Endothelial cell of umbilical vein (primary cell): ENCODE measurements around the gene ATG5. TPM values are rescaled to one million over a fixed set of nuclear protein-coding genes. Genes with fewer than 3 reads are reported as not detected.

ENCODE experiments used
- BruUV-seq: library from RNA; stranded (reverse); fragments of 400-500 nt; replicated peaks from 2 replicates; lab custom pipeline; 2021; lab: Mats Ljungman, UMichigan
- CTCF ChIA-PET: fragments of 300-600, 350-600 bp; sonication (Branson Sonifier 250); formaldehyde crosslinking; loops from one replicate; lab custom pipeline; 2021; ENCODE audit warnings: antibody characterized with exemption, inconsistent platforms; lab: Charles Lee
- POLR2A ChIA-PET: fragments of 300-600, 350-600 bp; sonication (Branson Sonifier 250); formaldehyde crosslinking; loops from one replicate; lab custom pipeline; 2021; ENCODE audit warnings: antibody characterized with exemption, inconsistent platforms; lab: Charles Lee
- DNase-seq: peaks from one replicate; pipeline ENCODE4 v3.0.0-alpha.2; 2011; ENCODE audit warnings: low read depth, low spot score
- FAIRE-seq: peaks from 2 replicates; lab custom pipeline; 2011; peaks lifted over from hg19 to GRCh38; lab: Jason Lieb, UNC
- H2AFZ ChIP-seq: 2 replicates; pipeline ENCODE4 v1.6.0; 2012; ENCODE audit warnings: low read depth, low read length, control low read depth, inconsistent platforms
- H3K27ac ChIP-seq: 2 replicates; pipeline ENCODE4 v1.5.1; 2011; ENCODE audit warnings: low read depth, mild to moderate bottlenecking, control low read depth, low read length, moderate library complexity; ENCODE audit not compliant: insufficient read depth
- H3K27me3 ChIP-seq, 2 experiments: 2 replicates each; pipeline versions ENCODE4 v1.6.0 to v1.6.1; 2011; ENCODE audit warnings: low read length in 2 of 2, mixed read lengths in 1 of 2; ENCODE audit not compliant: control insufficient read depth in 2 of 2, insufficient read depth in 2 of 2
- H3K36me3 ChIP-seq, 2 experiments: 2 replicates in 1 of 2; 3 replicates in 1 of 2; pipeline ENCODE4 v1.5.1; 2011; ENCODE audit warnings: low read length in 2 of 2, mild to moderate bottlenecking in 1 of 2, moderate library complexity in 1 of 2; ENCODE audit not compliant: control insufficient read depth in 2 of 2, insufficient read depth in 2 of 2; ENCODE audit errors: extremely low read depth in 1 of 2
- H3K4me1 ChIP-seq: 3 replicates; pipeline ENCODE4 v1.5.1; 2011; ENCODE audit warnings: mild to moderate bottlenecking, low read length; ENCODE audit not compliant: control insufficient read depth, insufficient read depth; ENCODE audit errors: extremely low read depth
- H3K4me2 ChIP-seq: 2 replicates; pipeline ENCODE4 v1.6.1; 2011; ENCODE audit warnings: low read length, control low read depth, mixed read lengths; ENCODE audit not compliant: insufficient read depth
- H3K4me3 ChIP-seq, 3 experiments: fragments of 200-600 bp in 1 of 3; sonication (generic), shearing (Covaris generic) in 1 of 3; replicated peaks in 1 of 3; 2 replicates each; pipeline ENCODE4 v1.5.1; 2011 to 2016; ENCODE audit warnings: control low read depth in 3 of 3, low read length in 3 of 3, mild to moderate bottlenecking in 2 of 3, inconsistent platforms in 1 of 3, low read depth in 1 of 3, moderate library complexity in 1 of 3; ENCODE audit not compliant: insufficient read depth in 1 of 3
- H3K79me2 ChIP-seq: 2 replicates; pipeline ENCODE4 v1.6.0; 2012; ENCODE audit warnings: low read length, inconsistent platforms; ENCODE audit not compliant: control insufficient read depth, insufficient read depth
- H3K9ac ChIP-seq: replicated peaks from 2 replicates; pipeline ENCODE3; 2011; ENCODE audit warnings: low read length, control low read depth; ENCODE audit not compliant: insufficient read depth; ENCODE audit errors: extremely low read depth
- H3K9me1 ChIP-seq: replicated peaks from 3 replicates; pipeline ENCODE4 v1.6.0; 2011; ENCODE audit warnings: mild to moderate bottlenecking, low read length; ENCODE audit not compliant: control insufficient read depth, insufficient read depth; ENCODE audit errors: extremely low read depth
- H3K9me3 ChIP-seq: replicated peaks from 2 replicates; pipeline ENCODE4 v1.5.1; 2012; ENCODE audit warnings: low read length, inconsistent platforms; ENCODE audit not compliant: control insufficient read depth, insufficient read depth
- H4K20me1 ChIP-seq: replicated peaks from 2 replicates; pipeline ENCODE3; 2011; ENCODE audit warnings: mild to moderate bottlenecking, low read length; ENCODE audit not compliant: control insufficient read depth, insufficient read depth; ENCODE audit errors: extremely low read depth
- CTCF ChIP-seq, 2 donors: IDR thresholded peaks; 1 replicate in 1 of 2; 2 replicates in 1 of 2; pipeline ENCODE4 v1.5.1; 2011; ENCODE audit warnings: low read length in 2 of 2, mild to moderate bottlenecking in 2 of 2, moderate library complexity in 2 of 2, control low read depth in 1 of 2, inconsistent platforms in 1 of 2, low read depth in 1 of 2; ENCODE audit not compliant: insufficient read depth in 1 of 2; ENCODE audit errors: extremely low read depth in 1 of 2
- EZH2 ChIP-seq: IDR thresholded peaks from 2 replicates; pipeline ENCODE4 v1.6.1; 2012; ENCODE audit warnings: borderline replicate concordance, low read depth, mild to moderate bottlenecking, moderate library complexity, low read length, inconsistent platforms; ENCODE audit not compliant: severe bottlenecking
- FOS ChIP-seq: IDR thresholded peaks from 2 replicates; pipeline ENCODE4 v1.6.1; 2011; ENCODE audit warnings: mild to moderate bottlenecking, low read length, moderate library complexity, borderline replicate concordance; ENCODE audit not compliant: insufficient read depth
- GATA2 ChIP-seq: IDR thresholded peaks from 2 replicates; pipeline ENCODE4 v1.7.0; 2011; ENCODE audit warnings: low read depth, mild to moderate bottlenecking, moderate library complexity, mixed read lengths, low read length; ENCODE audit not compliant: insufficient read length, insufficient read depth
- JUN ChIP-seq: IDR thresholded peaks from 2 replicates; pipeline ENCODE4 v1.6.1; 2011; ENCODE audit warnings: borderline replicate concordance, low read depth; ENCODE audit not compliant: insufficient read length, insufficient read depth
- MAX ChIP-seq: IDR thresholded peaks from 2 replicates; pipeline ENCODE4 v1.6.1; 2011; ENCODE audit not compliant: insufficient read depth, insufficient read length
- MYC ChIP-seq: IDR thresholded peaks from one replicate; pipeline ENCODE4 v1.6.1; 2011; ENCODE audit warnings: mild to moderate bottlenecking, low read depth, low read length
- POLR2A ChIP-seq: IDR thresholded peaks from 2 replicates; pipeline ENCODE4 v1.6.1; 2012; ENCODE audit warnings: low read depth, mild to moderate bottlenecking, control low read depth, low read length
- POLR2AphosphoS5 ChIP-seq: IDR thresholded peaks from 2 replicates; pipeline ENCODE4 v1.6.1; 2012; ENCODE audit warnings: low read depth, mild to moderate bottlenecking, control low read depth, low read length, moderate library complexity; ENCODE audit not compliant: insufficient read depth
- dilution Hi-C: fragments of 300-500 bp; cut with MboI; formaldehyde crosslinking; loops from one replicate; pipeline ENCODE4 v1.15.0; 2019; ENCODE audit warnings: low sequenced_read_pairs; ENCODE audit not compliant: extremely low pct_ligation_motif_present
- intact Hi-C: fragments of 100-400 bp; cut with micrococcal nuclease; formaldehyde crosslinking; loops from one replicate; pipeline ENCODE4 v1.10.0; 2022
- polyA plus RNA-seq, 4 experiments: library from polyadenylated mRNA; depleted of rRNA in 3 of 4; stranded (reverse) in 3 of 4; unstranded in 1 of 4; fragments of >200 nt; gene quantifications; 2 replicates each; pipeline versions ENCODE4 v1.2.1 to v1.2.3, GENCODE V29; 2011 to 2012; ENCODE audit warnings: missing spikeins in 1 of 4
- total RNA-seq: library from RNA; stranded (reverse); gene quantifications from 2 replicates; pipeline ENCODE4 v1.2.3, GENCODE V29; 2021

The ATG5 gene
- total and polyA plus RNA-seq, 2 donors (not counting 3 experiments of a cell fraction or from before 2014, with no cell fraction given), result 14.1 to 32.8 TPM

GRCh38 chr6:106281088-106281487 lies 44.5 kb downstream of the ATG5 start:
- Histone ChIP-seq H3K27me3 (no peaks in the 10 kb centered on the region), H3K79me2 (peaks cover 20% of the 10 kb centered on the region), H3K4me1 (no peaks in the 10 kb centered on the region), H3K4me2 (no peak overlapping the region), H3K9ac (no peak overlapping the region), H4K20me1 (no peaks in the 10 kb centered on the region), H3K27ac (no peak overlapping the region), H3K4me3 (no peak overlapping the region), H2AFZ (no peak overlapping the region), H3K9me1 (peaks cover 2% of the 10 kb centered on the region), H3K36me3 (peaks cover 0 to 3% of the 10 kb centered on the region in 2 experiments), H3K9me3 (no peaks in the 10 kb centered on the region)
- FAIRE-seq (no peak), DNase-seq (no peak)
- no TSS peak for BruUV-seq
- CTCF ChIA-PET, result interaction anchor here (0.9 to 2.7 kb wide), 6 partner anchors 8 to 58 kb away, joined by 3 to 11 read pairs (median 5); no protein-coding TSS in a partner anchor
- no peak for TF ChIP-seq FOS
- intact Hi-C loops (no loop called here), dilution Hi-C loops (no loop called here)
- POLR2A ChIA-PET, result no interaction called here

DNA sequence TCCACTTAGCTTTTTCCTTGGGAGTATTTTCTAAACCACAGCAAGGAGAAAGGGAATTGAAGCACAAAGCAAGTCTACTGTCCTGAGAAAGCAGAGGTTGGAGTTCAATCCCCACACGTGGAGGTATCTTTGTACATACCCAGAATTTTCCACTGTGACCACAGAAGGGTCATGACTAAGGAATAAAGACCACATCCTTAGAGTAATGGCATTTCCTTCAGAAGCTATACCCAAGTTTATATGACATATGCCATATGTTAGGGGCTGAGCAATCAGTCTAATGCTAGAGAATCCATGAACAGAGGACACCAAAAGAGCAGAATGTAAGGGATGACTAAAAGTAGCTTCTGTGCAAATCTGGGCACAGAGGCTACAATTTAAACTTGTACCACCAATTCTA lies 46.4 kb downstream of the ATG5 start:
- no peaks in the 10 kb centered on the region for H3K9me3 ChIP-seq
- no peak overlapping the region for H3K9ac ChIP-seq
- peaks cover 13% of the 10 kb centered on the region for H3K79me2 ChIP-seq
- FAIRE-seq, result no peak
- H3K36me3 ChIP-seq, result peaks cover 0 to 3% of the 10 kb centered on the region in 2 experiments
- DNase-seq, result no peak
- no peak overlapping the region for H3K4me2 ChIP-seq
- CTCF ChIA-PET, result interaction anchor here (1.7 kb wide), 1 partner anchor 56 kb away, joined by 5 read pairs; no protein-coding TSS in a partner anchor
- no peak overlapping the region for H2AFZ ChIP-seq
- no peak overlapping the region for H3K4me3 ChIP-seq
- dilution Hi-C loops, result no loop called here
- no peaks in the 10 kb centered on the region for H4K20me1 ChIP-seq
- H3K27ac ChIP-seq, result no peak overlapping the region
- POLR2A ChIA-PET, result no interaction called here
- no peaks in the 10 kb centered on the region for H3K4me1 ChIP-seq
- peaks cover 2% of the 10 kb centered on the region for H3K9me1 ChIP-seq
- no peaks in the 10 kb centered on the region for H3K27me3 ChIP-seq
- intact Hi-C loops, result no loop called here
- no peak for TF ChIP-seq JUN
- TF ChIP-seq FOS, result no peak
- TF ChIP-seq GATA2, result no peak
- no peak for TF ChIP-seq MYC
- TF ChIP-seq POLR2A, result no peak
- TF ChIP-seq MAX, result no peak
- TF ChIP-seq EZH2, result no peak
- no peak for TF ChIP-seq CTCF (IDR thresholded peaks at IDR 0.05; ENCODE audit: extremely low read depth in 1 of 2, insufficient read depth in 1 of 2, low read depth in 1 of 2, low read length in 2 of 2)
- no peak for TF ChIP-seq POLR2AphosphoS5
- no TSS peak for BruUV-seq
